GM12865 (cell line): Measurements from ENCODE around the gene FERMT2.

Experiments used
- DNase-seq: peaks from one replicate; pipeline ENCODE4 v3.0.0; 2010; ENCODE audit warnings: low read depth
- H3K4me3 ChIP-seq: 2 replicates; pipeline ENCODE4 v1.5.1; 2011; ENCODE audit warnings: mild to moderate bottlenecking, low read depth, low read length, control low read depth
- TF ChIP-seq, protein P1 (sequence below): IDR thresholded peaks from 2 replicates; pipeline ENCODE4 v1.5.1; 2011; ENCODE audit warnings: low read length, control low read depth, low read depth, inconsistent platforms; ENCODE audit not compliant: insufficient read depth; ENCODE audit errors: missing control alignments

Gene FERMT2

DNA sequence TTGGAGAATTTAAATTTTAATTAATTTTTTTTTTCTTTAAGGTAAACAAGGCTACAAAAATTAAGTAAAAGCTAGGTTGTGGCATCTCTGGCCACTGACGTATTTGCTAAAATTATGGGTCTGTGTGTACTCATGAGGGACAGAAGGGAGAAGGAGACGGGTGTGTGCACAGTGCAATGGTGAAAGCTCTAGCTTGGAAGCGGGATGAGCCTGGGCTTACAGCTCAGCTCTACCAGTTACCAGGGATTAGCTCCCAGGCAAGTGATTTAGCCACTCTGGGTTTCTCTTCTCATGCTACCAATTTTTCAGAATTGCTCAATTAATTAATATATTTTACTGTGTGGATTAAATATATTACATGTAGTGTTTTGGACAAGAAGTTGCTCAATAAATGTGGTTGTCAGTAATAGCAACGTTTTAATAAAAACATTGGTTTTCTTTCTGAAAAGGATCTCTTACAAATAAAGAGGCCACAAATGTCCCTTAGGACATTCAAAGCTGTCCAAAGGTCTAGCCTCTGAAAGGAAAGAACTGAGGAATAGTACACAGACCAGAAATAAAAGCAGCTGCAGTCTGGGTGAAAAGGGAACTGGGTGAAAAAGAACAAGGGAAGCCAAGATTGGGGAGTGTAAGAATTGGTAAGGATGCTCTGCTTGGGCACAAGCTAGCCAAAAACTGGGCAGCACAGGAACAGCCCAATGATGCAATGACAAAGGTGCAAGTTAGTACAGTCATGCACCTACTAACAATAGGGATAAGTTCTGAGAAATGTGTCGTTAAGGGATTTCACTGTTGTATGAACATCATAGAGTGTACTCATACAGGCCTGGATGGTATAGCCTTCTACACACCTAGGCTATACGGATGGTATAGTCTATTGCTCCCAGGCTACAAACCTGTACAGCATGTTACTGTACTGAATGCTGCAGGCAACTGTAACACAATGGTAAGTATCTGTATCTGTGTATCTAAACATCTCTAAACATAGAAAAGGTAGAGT is 61.7 kb downstream of the FERMT2 start:
- TF ChIP-seq, protein P1, sequence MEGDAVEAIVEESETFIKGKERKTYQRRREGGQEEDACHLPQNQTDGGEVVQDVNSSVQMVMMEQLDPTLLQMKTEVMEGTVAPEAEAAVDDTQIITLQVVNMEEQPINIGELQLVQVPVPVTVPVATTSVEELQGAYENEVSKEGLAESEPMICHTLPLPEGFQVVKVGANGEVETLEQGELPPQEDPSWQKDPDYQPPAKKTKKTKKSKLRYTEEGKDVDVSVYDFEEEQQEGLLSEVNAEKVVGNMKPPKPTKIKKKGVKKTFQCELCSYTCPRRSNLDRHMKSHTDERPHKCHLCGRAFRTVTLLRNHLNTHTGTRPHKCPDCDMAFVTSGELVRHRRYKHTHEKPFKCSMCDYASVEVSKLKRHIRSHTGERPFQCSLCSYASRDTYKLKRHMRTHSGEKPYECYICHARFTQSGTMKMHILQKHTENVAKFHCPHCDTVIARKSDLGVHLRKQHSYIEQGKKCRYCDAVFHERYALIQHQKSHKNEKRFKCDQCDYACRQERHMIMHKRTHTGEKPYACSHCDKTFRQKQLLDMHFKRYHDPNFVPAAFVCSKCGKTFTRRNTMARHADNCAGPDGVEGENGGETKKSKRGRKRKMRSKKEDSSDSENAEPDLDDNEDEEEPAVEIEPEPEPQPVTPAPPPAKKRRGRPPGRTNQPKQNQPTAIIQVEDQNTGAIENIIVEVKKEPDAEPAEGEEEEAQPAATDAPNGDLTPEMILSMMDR: no peak
- H3K4me3 ChIP-seq: no peak overlapping the region
- DNase-seq: no peak

DNA sequence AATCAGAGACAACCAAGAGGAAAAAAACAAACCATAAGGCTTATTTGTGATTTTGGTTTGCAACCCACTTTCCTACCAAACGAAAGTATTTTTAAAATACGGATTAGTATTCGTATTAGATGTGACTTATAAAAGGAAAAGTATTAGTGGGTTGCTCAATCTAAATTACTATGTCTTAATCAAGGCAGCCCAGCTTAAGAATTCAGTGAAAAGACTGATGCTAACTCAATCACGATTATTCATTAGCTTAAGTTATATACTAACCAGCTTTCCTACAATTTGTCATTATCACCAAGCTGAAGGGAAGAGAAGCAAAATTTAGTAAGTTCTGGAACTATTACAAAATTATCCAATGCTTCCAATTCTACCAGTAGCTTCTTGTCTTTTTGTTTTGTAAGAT is 62.7 kb downstream of the FERMT2 start:
- DNase-seq: no peak
- no peak overlapping the region for H3K4me3 ChIP-seq
- TF ChIP-seq, protein P1: no peak

DNA sequence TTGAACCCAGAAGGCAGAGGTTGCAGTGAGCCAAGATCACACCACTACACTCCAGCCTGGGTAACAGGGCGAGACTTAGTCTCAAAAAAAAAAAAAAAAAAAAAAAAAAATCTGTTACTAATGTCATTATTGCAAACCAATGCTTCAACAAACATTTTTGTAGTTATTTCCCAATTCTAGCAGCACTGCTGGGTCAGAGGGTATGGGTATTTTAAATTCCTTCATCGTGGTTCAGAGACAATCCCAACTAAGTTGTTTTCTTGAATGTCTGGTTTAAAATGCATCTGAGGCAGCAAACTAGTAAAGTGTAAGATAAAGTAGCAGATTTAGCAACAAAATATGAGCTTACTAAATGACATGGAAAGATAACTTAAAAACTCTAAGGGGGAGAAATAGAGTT is 65.6 kb downstream of the FERMT2 start:
- H3K4me3 ChIP-seq: no peak overlapping the region
- TF ChIP-seq, protein P1: no peak
- DNase-seq: no peak

GRCh38 chr14:52883658-52884057 is 67.2 kb downstream of the FERMT2 start:
- TF ChIP-seq, protein P1: no peak
- no peak overlapping the region for H3K4me3 ChIP-seq
- no peak for DNase-seq

DNA sequence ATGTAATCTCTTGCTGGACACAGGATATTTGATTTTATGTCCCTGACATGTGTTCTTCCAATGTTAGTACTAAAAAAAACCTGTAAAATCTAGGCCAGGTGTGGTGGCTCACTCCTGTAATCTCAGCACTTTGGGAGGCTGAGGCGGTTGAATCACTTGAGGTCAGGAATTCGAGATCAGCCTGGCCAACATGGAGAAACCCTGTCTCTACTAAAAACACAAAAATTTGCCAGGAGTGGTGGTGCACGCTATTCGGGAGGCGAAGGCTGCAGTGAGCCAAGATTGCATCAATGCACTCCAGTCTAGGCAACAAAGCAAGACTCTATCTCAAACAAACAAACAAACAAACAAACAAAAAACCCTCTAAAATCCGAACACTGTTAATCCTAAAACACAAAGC is 68.0 kb downstream of the FERMT2 start:
- DNase-seq: no peak
- TF ChIP-seq, protein P1: no peak
- no peak overlapping the region for H3K4me3 ChIP-seq

DNA sequence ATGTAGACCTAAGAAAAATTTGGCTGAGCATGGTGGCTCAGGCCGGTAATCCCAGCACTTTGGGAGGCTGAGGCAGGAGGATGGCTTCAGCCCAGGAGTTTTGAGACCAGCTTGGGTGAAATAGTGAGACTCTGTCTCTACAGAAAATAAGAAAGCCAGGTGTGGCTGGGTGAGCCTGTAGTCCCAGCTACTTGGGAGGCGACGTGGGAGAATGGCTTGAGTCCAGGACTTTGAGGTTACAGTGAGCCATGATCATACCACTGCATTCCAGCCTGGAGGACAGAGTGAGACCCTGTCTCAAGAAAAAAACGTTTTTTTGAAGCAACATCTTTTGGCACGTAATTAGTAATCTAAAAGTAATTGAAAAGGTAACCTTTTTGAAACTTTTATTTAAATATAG is 70.9 kb downstream of the FERMT2 start:
- DNase-seq: no peak
- TF ChIP-seq, protein P1: no peak
- no peak overlapping the region for H3K4me3 ChIP-seq
